GM18499 (cell line): ENCODE measurements around the gene RASA3.

Experiments used
- ATAC-seq: cut with Tn5 transposase; IDR thresholded peaks from one replicate; pipeline ENCODE4 v1.9.1; 2021; ENCODE audit warnings: moderate number of reproducible peaks; ENCODE audit not compliant: insufficient read depth, unreplicated experiment

RASA3 gene

DNA sequence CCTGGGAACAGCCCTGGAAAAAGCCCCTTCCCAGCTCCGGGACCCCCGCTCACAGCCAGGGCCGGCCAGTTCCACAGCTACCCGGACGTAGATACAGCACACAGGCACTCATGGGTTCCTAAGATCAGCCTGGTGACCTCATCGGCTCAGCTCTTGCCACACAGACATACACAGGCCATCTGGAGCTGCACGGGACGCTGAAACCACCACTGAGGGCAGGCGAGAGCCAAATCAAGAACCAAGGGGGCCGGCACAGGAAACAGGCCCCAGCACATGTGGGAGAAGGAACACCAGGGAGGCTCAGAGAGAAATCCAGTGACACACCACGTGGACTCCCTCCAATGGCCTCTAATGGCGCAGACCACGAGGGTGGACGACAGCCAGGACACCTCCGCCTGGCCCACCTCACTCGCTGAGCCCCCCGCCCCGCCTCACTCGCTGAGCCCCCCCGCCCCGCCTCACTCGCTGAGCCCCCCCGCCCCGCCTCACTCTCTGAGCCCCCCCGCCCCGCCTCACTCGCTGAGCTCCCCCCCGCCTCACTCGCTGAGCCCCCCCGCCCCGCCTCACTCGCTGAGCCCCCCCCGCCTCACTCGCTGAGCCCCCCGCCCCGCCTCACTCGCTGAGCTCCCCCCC is 88.9 kb downstream of the RASA3 start:
- ATAC-seq: no peak

DNA sequence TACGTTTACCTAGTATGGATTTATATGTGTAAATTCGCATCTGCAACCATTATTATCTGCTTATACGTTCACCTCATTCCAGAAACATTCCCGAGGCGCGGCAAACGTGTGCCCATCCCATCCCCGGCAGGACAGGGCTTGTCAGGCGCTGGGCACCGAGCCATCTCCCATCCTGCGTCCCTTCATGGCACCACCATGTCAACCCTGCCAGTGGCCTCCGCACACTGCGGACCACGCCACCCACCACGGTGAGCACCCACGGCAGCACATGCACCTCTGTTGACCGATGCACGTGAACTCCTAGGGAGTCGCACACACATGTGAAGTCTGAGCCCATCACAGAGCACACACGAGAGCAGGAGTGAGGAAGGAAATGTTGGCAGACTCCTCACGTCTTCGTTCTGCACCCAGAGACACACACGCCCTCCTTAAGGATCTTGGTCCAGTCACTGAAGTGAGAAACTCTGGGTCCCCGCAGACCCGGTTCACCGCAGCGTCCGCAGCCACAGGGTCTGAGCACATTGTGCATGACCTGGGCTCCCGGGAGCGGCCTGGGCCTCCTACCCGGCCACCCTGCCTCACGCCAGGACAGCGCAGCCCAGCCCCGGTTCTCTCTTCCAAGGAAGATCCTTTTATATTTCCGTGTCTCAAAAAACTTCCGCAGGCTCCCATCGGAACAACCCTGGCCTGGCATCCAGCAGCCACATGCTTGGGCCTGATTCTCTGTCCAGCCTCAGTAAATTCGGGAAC is 90.2 kb downstream of the RASA3 start:
- ATAC-seq: no peak

- no peak for ATAC-seq
Measured at GRCh38 chr13:114041493-114041892, 90.9 kb downstream of the RASA3 start.

- no peak for ATAC-seq
Measured at GRCh38 chr13:114039471-114040141, 92.8 kb downstream of the RASA3 start.

GRCh38 chr13:114038900-114039299 is 93.5 kb downstream of the RASA3 start:
- ATAC-seq: no peak

DNA sequence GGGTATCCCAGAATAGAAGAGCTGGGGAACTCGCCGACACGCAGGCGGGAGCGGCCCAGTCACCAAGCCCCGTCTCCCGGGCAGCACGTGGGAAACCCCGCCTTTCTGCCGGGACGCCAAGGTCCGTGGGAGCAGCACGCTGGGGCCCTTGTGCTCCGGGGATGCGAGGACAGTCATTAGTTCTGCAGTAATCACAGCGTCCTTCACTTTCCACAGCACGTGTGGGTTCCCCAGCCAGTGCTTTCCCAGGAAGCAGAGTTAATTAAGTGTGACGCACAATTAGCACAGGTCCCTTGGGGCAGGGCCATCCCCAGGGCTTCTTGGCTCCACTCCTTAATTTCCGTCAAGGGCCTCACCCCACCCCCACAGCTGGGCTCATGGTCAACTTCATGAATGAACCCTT is 94.2 kb downstream of the RASA3 start:
- ATAC-seq: no peak

- ATAC-seq: no peak
Measured at GRCh38 chr13:114037674-114038073, 94.7 kb downstream of the RASA3 start.

GRCh38 chr13:114035583-114036531 is 96.6 kb downstream of the RASA3 start:
- ATAC-seq: no peak

DNA sequence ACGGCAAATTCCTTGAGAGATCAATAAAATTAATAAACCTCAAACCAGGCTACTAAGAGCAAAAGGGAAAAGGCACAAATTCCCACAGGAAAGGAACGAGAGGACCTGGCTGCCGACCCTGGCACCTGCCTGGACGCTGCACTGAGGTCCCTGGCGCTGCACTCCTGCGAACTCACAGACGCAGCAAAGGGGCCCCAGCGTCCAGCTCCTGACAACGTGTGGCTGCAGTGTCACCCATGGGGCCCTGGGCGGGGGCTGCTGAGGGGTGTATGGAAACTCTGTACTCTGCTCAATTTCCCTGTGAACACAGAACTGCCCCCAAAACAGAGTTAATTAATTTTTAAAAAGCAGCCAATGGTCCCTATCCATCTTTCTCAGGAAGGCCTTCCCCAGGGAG is 97.2 kb downstream of the RASA3 start:
- no peak for ATAC-seq

- no peak for ATAC-seq
Measured at GRCh38 chr13:114034481-114034891, 97.9 kb downstream of the RASA3 start.

DNA sequence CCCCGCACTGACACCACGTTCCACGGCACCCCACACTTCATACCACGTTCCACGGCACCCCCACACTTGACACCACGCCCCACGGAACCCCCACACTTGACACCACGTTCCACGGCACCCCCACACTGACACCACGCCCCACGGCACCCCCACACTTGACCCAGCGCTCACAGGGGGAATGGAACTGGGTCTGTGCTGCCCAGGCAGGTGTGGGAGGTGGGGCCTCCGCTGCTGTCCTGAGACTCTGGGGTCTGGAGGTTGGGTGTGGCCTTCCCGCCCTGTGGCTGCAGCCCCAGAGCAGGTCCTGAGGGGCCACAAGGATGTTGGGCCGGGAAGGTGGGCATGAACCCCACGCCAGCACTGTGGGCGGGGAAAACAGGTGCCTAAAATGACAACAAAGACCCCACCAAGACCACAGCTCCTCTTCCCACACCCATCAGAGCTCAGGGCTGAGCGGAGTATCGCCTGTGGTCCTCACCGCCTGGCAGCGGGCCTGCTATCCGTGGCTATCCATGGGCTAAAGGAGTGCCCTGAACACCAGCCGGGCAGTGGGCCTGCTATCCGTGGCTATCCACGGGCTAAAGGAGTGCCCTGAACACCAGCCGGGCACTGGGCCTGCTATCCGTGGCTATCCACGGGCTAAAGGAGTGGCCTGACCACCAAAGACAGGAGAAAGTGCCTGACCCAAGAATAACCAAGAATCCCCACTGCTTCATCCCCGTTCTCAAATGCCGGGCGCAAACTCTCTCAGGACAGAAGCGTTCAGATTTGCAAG is 98.7 kb downstream of the RASA3 start:
- no peak for ATAC-seq

DNA sequence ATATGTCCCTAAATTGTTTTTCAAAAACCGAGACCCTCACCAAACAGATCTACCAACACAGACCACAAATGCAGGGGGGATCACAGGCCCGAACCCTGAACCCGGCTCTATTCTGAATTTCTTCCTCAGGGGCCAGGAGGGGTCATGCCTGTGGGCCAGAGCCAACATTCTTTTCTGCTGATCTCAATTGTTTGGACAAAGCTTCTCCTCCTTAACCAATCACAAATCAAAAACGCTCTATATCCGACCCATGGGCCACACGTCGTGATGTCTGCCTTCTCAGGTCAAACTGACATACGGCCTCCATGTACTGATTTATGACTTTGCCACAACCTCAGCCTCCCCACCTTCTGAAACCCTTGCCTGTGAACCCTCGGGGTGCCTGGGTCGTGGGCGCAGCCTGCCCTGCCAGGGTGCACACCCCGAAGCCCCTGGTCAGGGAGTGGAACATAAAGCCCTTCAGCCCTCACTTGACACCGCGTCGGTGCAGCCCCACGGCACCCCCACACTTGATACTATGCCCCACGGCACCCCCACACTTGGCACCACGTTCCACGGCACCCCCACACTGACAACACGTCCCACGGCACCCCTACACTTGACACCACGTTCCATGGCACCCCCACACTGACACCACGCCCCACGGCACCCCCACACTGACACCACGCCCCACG is 100.2 kb downstream of the RASA3 start:
- no peak for ATAC-seq

GRCh38 chr13:114031631-114032030 is 100.8 kb downstream of the RASA3 start:
- no peak for ATAC-seq

- no peak for ATAC-seq
Measured at GRCh38 chr13:114030666-114031610, 101.5 kb downstream of the RASA3 start.

GRCh38 chr13:114029866-114030625 is 102.4 kb downstream of the RASA3 start:
- no peak for ATAC-seq

DNA sequence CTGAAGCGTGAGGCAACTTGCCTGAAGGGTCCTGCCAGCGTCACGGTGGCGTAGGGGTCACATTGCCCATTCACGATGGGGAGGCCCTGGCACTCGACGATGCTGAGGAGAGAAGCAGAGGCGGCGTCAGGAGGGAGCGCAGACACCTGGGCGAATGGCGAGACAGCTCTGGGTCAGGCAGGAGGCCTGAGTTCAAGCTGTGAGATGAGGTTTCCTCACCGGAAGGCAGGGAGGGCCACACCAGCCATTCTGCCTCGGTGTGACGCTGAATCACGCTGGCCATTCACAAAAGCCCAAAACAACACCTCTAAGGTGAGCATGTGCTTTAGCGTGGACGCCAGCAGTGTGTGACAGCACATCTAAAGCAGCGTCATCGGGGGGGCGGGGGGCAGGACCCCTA is 104.6 kb downstream of the RASA3 start:
- no peak for ATAC-seq

DNA sequence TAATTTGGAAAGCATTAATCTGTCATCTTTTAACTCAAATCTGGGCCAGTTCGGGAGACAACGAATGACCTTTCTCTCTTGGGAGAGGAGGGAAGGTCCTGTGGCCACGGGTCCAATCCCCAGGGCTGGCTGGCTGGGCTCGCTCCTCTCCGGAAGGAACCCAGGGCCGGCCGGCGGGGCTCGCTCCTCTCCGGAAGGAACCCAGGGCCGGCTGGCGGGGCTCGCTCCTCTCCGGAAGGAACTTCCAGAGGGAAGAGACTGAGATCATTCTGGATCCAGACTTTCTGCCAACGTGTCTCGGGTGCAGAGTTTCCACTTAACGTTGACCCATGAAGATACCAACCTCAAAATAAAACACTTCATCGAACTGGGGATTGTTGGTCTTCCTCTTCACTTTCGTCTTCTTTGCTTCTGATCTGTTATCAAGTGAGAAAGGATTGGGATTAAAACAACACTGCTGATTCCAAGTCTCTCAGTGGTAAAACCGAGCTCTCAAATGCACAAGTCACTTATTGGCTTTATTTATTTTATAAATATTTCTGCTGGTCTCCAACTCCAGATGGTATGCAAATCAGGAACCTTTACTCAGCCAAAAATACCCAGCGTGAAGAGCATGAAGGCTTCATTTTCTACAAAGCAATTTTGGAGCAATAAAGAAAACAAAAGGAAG is 105.2 kb downstream of the RASA3 start:
- ATAC-seq: no peak
